Caco-2 (cell line): Measurements from ENCODE around the gene ANKRD2. TPM values are rescaled to one million over a fixed set of nuclear protein-coding genes. Genes with fewer than 3 reads are reported as not detected.
A peak's percentile ranks its signal among the peaks of the same experiment; 100 is the strongest.

Experiments
- Bru-seq: library from RNA; stranded (reverse); fragments of 400-500 nt; gene quantifications from one replicate; lab custom pipeline; 2021; lab: Mats Ljungman, UMichigan
- BruChase-seq, 2 experiments: library from RNA; stranded (reverse); fragments of 400-500 nt; gene quantifications; one replicate each; lab custom pipeline; 2021; lab: Mats Ljungman, UMichigan
- BruUV-seq: library from RNA; stranded (reverse); fragments of 400-500 nt; replicated peaks from 2 replicates; lab custom pipeline; 2021; lab: Mats Ljungman, UMichigan
- CTCF ChIA-PET: fragments of 300-600 bp; sonication (Branson Sonifier 250); formaldehyde crosslinking; loops from one replicate; lab custom pipeline; 2022; ENCODE audit warnings: antibody characterized with exemption; lab: Charles Lee
- POLR2A ChIA-PET: fragments of 300-600 bp; sonication (Branson Sonifier 250); formaldehyde crosslinking; loops from one replicate; lab custom pipeline; 2022; ENCODE audit warnings: antibody characterized with exemption; lab: Charles Lee
- DNase-seq, 2 experiments: peaks; one replicate each; pipeline versions ENCODE4 v3.0.0 to v3.0.0-alpha.2; 2020 to 2022
- H3K27me3 ChIP-seq: replicated peaks from 2 replicates; pipeline ENCODE4 v1.6.0; 2011; ENCODE audit warnings: low read length; ENCODE audit not compliant: control insufficient read depth, insufficient read depth
- H3K36me3 ChIP-seq: 2 replicates; pipeline ENCODE4 v1.5.1; 2011; ENCODE audit warnings: low read length; ENCODE audit not compliant: control insufficient read depth, insufficient read depth
- H3K4me1 ChIP-seq: fragments of 250-450 bp; sonication (Bioruptor Pico); 2 replicates; pipeline ENCODE4 v1.5.1; 2020; ENCODE audit warnings: mild to moderate bottlenecking
- H3K4me3 ChIP-seq: 2 replicates; pipeline ENCODE4 v1.5.1; 2011; ENCODE audit warnings: low read depth, mild to moderate bottlenecking, control low read depth, low read length
- H3K9me3 ChIP-seq: fragments of 250-450 bp; sonication (Bioruptor Pico); 2 replicates; pipeline ENCODE4 v1.5.1; 2020; ENCODE audit warnings: mild to moderate bottlenecking, moderate library complexity
- H3K27ac Mint-ChIP-seq: one replicate; pipeline ENCODE4 v1.8.0; 2022; ENCODE audit warnings: mixed read lengths; ENCODE audit not compliant: unreplicated experiment
- H3K27me3 Mint-ChIP-seq: one replicate; pipeline ENCODE4 v1.8.0; 2022; ENCODE audit warnings: mixed read lengths; ENCODE audit not compliant: insufficient read depth, unreplicated experiment
- H3K36me3 Mint-ChIP-seq: one replicate; pipeline ENCODE4 v1.8.0; 2022; ENCODE audit warnings: mild to moderate bottlenecking, mixed read lengths; ENCODE audit not compliant: insufficient read depth, unreplicated experiment
- H3K4me1 Mint-ChIP-seq: one replicate; pipeline ENCODE4 v1.8.0; 2022; ENCODE audit warnings: low read depth, mixed read lengths; ENCODE audit not compliant: unreplicated experiment
- H3K4me3 Mint-ChIP-seq: one replicate; pipeline ENCODE4 v1.8.0; 2022; ENCODE audit warnings: mild to moderate bottlenecking, moderate library complexity, mixed read lengths; ENCODE audit not compliant: unreplicated experiment
- H3K9me3 Mint-ChIP-seq: one replicate; pipeline ENCODE4 v1.8.0; 2022; ENCODE audit warnings: mixed read lengths; ENCODE audit not compliant: unreplicated experiment
- CTCF ChIP-seq, 2 experiments: fragments of 200-600 bp in 1 of 2; IDR thresholded peaks; 1 replicate in 1 of 2; 2 replicates in 1 of 2; pipeline versions ENCODE4 v1.5.1 to v1.8.0; 2011 to 2022; ENCODE audit warnings: antibody characterized with exemption in 1 of 2, control low read depth in 1 of 2, inconsistent platforms in 1 of 2, low read depth in 1 of 2, low read length in 1 of 2, mild to moderate bottlenecking in 1 of 2, moderate library complexity in 1 of 2; ENCODE audit not compliant: insufficient read depth in 1 of 2, severe bottlenecking in 1 of 2, unreplicated experiment in 1 of 2
- intact Hi-C: fragments of 100-400 bp; cut with micrococcal nuclease; formaldehyde crosslinking; loops from one replicate; pipeline ENCODE4 v1.10.0; 2022; ENCODE audit not compliant: unreplicated experiment
- long read RNA-seq: library from polyadenylated mRNA; stranded (forward); transcript quantifications from one replicate; pipeline ENCODE4 v2.0.0, GENCODE V29; 2022
- total RNA-seq: library from RNA; stranded (reverse); gene quantifications from 2 replicates; pipeline ENCODE4 v1.2.3, GENCODE V29; 2022

Gene ANKRD2
- total RNA-seq (0.23 TPM in 1 of 2 replicates, not detected in the other), Bru-seq, nascent RNA (percentile 20 among the genes with signal in this experiment), BruChase-seq, experiment 1, labeled RNA remaining after a 2-hour chase (percentile 27 among the genes with signal in this experiment), BruChase-seq, experiment 2, labeled RNA remaining after a 6-hour chase (percentile 25 among the genes with signal in this experiment)
- long read RNA-seq: 0 reads

GRCh38 chr10:97572214-97572989, at the start of gene ANKRD2:
Gene ANKRD2 (plus strand): TSS chr10:97572779. CDS start chr10:97572789, 10 bp downstream.
- H3K27me3 ChIP-seq: no peaks in the 10 kb centered on the region
- no peaks in the 10 kb centered on the region for H3K36me3 ChIP-seq
- DNase-seq: peak; percentile 81 to 84
- BruUV-seq: no TSS peak
- no peaks in the 10 kb centered on the region for H3K27me3 Mint-ChIP-seq
- peak; percentile 66 to 94 for TF ChIP-seq CTCF (IDR thresholded peaks at IDR 0.05; ENCODE audit: insufficient read depth in 1 of 2, low read depth in 1 of 2, low read length in 1 of 2, severe bottlenecking in 1 of 2, unreplicated experiment in 1 of 2)
- peaks cover 24% of the 10 kb centered on the region for H3K4me1 Mint-ChIP-seq
- no peaks in the 10 kb centered on the region for H3K9me3 ChIP-seq
- ChIA-PET POLR2A (no interaction called here), CTCF (interaction anchor here (0.6 to 3.0 kb wide), 14 partner anchors 9 to 114 kb away, joined by 3 to 39 read pairs (median 4); partner anchors contain the start of genes AVPI1, HOGA1, PI4K2A and UBTD1)
- peaks cover 8% of the 10 kb centered on the region for H3K36me3 Mint-ChIP-seq
- H3K4me1 ChIP-seq: peaks cover 33% of the 10 kb centered on the region
- no peak within 1 kb of the TSS for H3K4me3 Mint-ChIP-seq
- intact Hi-C loops: loop anchor here (1.0 kb wide), 1 partner anchor 40 kb away; no protein-coding TSS in a partner anchor
- H3K27ac Mint-ChIP-seq: peak within 1 kb of the TSS; percentile 82
- H3K9me3 Mint-ChIP-seq: no peaks in the 10 kb centered on the region
- no peak within 1 kb of the TSS for H3K4me3 ChIP-seq

GRCh38 chr10:97522937-97523336, 49.6 kb upstream of the ANKRD2 start:
- Histone ChIP-seq H3K36me3 (no peaks in the 10 kb centered on the region), H3K4me1 (peaks cover 9% of the 10 kb centered on the region; the same call in 1 of the 2 replicates), H3K9me3 (no peaks in the 10 kb centered on the region), H3K4me3 (no peak overlapping the region), H3K27me3 (no peaks in the 10 kb centered on the region)
- DNase-seq: no peak
- Mint-ChIP-seq H3K9me3 (no peaks in the 10 kb centered on the region), H3K27me3 (no peaks in the 10 kb centered on the region), H3K36me3 (no peaks in the 10 kb centered on the region), H3K27ac (no peak overlapping the region), H3K4me1 (peaks cover 21% of the 10 kb centered on the region), H3K4me3 (no peak overlapping the region)
- no TSS peak for BruUV-seq
- ChIA-PET POLR2A (interaction anchor here (0.5 kb wide), 1 partner anchor 23 kb away, joined by 3 read pairs; no protein-coding TSS in a partner anchor), CTCF (no interaction called here)
- no peak for TF ChIP-seq CTCF (IDR thresholded peaks at IDR 0.05; ENCODE audit: insufficient read depth in 1 of 2, low read depth in 1 of 2, low read length in 1 of 2, severe bottlenecking in 1 of 2, unreplicated experiment in 1 of 2)
- intact Hi-C loops: no loop called here

GRCh38 chr10:97525086-97525485, 47.5 kb upstream of the ANKRD2 start:
- no peak for TF ChIP-seq CTCF (IDR thresholded peaks at IDR 0.05; ENCODE audit: insufficient read depth in 1 of 2, low read depth in 1 of 2, low read length in 1 of 2, severe bottlenecking in 1 of 2, unreplicated experiment in 1 of 2)
- no peaks in the 10 kb centered on the region for H3K27me3 ChIP-seq
- Mint-ChIP-seq H3K4me3 (no peak overlapping the region), H3K4me1 (peaks cover 21% of the 10 kb centered on the region), H3K9me3 (no peaks in the 10 kb centered on the region), H3K27me3 (no peaks in the 10 kb centered on the region), H3K27ac (no peak overlapping the region), H3K36me3 (no peaks in the 10 kb centered on the region)
- no peak for DNase-seq
- ChIA-PET POLR2A (no interaction called here), CTCF (interaction anchor here (0.6 to 0.7 kb wide), 2 partner anchors 19 to 61 kb away, joined by 3 to 5 read pairs; no protein-coding TSS in a partner anchor)
- no peaks in the 10 kb centered on the region for H3K9me3 ChIP-seq
- no peaks in the 10 kb centered on the region for H3K36me3 ChIP-seq
- intact Hi-C loops: no loop called here
- H3K4me1 ChIP-seq: peaks cover 9% of the 10 kb centered on the region; the same call in 1 of the 2 replicates
- no peak overlapping the region for H3K4me3 ChIP-seq
- BruUV-seq: no TSS peak
